ENCODE results near the gene MCAT. TPM values are rescaled to one million over a fixed set of nuclear protein-coding genes. Genes with fewer than 3 reads are reported as not detected.

MCAT gene
- total and polyA plus RNA-seq, 2 donors (not counting 1 experiment from before 2014, with no cell fraction given) = 8.4 to 10.1 TPM

DNA sequence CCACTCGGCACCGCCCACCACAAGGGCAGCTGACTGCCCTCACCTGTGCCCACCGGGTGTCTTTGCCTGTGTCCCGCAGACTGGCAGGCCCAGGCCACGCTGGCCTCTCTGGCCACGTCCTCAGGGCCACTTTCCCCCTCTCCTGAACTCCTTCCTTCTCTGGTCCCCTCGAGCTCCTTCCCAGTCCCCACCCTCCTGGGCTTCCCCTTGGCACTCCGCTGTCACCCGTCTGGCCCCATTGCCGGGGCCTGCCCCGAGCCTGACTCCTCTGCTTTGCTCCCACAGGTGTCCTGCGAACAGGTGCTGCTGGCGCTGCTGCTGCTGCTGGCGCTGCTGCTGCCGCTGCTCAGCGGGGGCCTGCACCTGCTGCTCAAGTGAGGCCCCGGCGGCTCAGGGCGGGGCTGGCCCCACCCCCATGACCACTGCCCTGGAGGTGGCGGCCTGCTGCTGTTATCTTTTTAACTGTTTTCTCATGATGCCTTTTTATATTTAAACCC, 14.2 kb downstream of the MCAT start:
- Mint-ChIP-seq H3K4me1 (peaks cover 10% of the 10 kb centered on the region), H3K9me3 (ENCODE audit: insufficient read depth) (no peaks in the 10 kb centered on the region), H3K4me3 (no peak overlapping the region), H3K27me3 (no peaks in the 10 kb centered on the region), H3K27ac (no peak overlapping the region)
- TF ChIP-seq EZH2 (IDR thresholded peaks at IDR 0.05; ENCODE audit: borderline replicate concordance, insufficient read depth, low read depth, low read length, poor library complexity, severe bottlenecking) = no peak
- TF ChIP-seq, protein P1, sequence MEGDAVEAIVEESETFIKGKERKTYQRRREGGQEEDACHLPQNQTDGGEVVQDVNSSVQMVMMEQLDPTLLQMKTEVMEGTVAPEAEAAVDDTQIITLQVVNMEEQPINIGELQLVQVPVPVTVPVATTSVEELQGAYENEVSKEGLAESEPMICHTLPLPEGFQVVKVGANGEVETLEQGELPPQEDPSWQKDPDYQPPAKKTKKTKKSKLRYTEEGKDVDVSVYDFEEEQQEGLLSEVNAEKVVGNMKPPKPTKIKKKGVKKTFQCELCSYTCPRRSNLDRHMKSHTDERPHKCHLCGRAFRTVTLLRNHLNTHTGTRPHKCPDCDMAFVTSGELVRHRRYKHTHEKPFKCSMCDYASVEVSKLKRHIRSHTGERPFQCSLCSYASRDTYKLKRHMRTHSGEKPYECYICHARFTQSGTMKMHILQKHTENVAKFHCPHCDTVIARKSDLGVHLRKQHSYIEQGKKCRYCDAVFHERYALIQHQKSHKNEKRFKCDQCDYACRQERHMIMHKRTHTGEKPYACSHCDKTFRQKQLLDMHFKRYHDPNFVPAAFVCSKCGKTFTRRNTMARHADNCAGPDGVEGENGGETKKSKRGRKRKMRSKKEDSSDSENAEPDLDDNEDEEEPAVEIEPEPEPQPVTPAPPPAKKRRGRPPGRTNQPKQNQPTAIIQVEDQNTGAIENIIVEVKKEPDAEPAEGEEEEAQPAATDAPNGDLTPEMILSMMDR (IDR thresholded peaks at IDR 0.05) = no peak
- Histone ChIP-seq H3K79me2 (ENCODE audit: control insufficient read depth, insufficient read depth, low read length) (no peaks in the 10 kb centered on the region), H4K20me1 (ENCODE audit: control insufficient read depth, insufficient read depth, low read length, poor library complexity, severe bottlenecking) (peaks cover 29% of the 10 kb centered on the region), H3K9me3 (ENCODE audit: control extremely low read depth in 1 of 3, control insufficient read depth in 2 of 3, insufficient read depth in 1 of 3, low read length in 2 of 3) (peaks cover 0 to 7% (median 0%) of the 10 kb centered on the region in 3 donors), H2AFZ (ENCODE audit: insufficient read depth, low read depth, low read length, poor library complexity, severe bottlenecking) (no peak overlapping the region), H3K36me3 (replicated peaks in 1 of 2; ENCODE audit: control extremely low read depth in 1 of 2, control insufficient read depth in 1 of 2, extremely low read depth in 1 of 2, insufficient read depth in 2 of 2, low read length in 1 of 2) (peaks cover 0 to 16% of the 10 kb centered on the region in 2 experiments), H3K27me3 (replicated peaks in 1 of 4; ENCODE audit: control extremely low read depth in 1 of 4, control insufficient read depth in 3 of 4, insufficient read depth in 4 of 4, low read length in 3 of 4) (peaks cover 0 to 32% (median 11%) of the 10 kb centered on the region in 4 experiments), H3K4me3 (ENCODE audit: control extremely low read depth in 1 of 5, extremely low read depth in 1 of 5, insufficient read depth in 1 of 5, low read depth in 2 of 5, low read length in 4 of 5) (no peak overlapping the region), H3K9ac (ENCODE audit: low read length) (no peak overlapping the region), H3K4me1 (ENCODE audit: control insufficient read depth in 2 of 2, insufficient read depth in 2 of 2, low read length in 2 of 2) (peaks cover 24 to 29% of the 10 kb centered on the region in 2 donors), H3K4me2 (replicated peaks; ENCODE audit: low read depth, low read length, poor library complexity, severe bottlenecking) (peak overlapping the region; percentile 14), H3K27ac (ENCODE audit: low read length in 2 of 2) (no peak overlapping the region)
- 36% methylated on average over 19 of the region's 20 CpGs for WGBS (ENCODE audit: insufficient coverage)
- ChIA-PET CTCF (interaction anchor here (0.7 to 1.1 kb wide), 2 partner anchors 12 to 18 kb away, joined by 3 to 5 read pairs; partner anchors contain the start of gene BIK), POLR2A (no interaction called here)
- intact Hi-C loops (cut with micrococcal nuclease) = no loop called here
- ATAC-seq (ENCODE audit: low read depth) (peak; percentile 47), DNase-seq (peak; percentile 46)

- H3K79me2 ChIP-seq (ENCODE audit: control insufficient read depth, insufficient read depth, low read length) = no peaks in the 10 kb centered on the region
- Mint-ChIP-seq H3K4me1 (peaks cover 10% of the 10 kb centered on the region), H3K9me3 (ENCODE audit: insufficient read depth) (no peaks in the 10 kb centered on the region), H3K4me3 (no peak overlapping the region), H3K27ac (no peak overlapping the region), H3K27me3 (no peaks in the 10 kb centered on the region)
- H4K20me1 ChIP-seq (ENCODE audit: control insufficient read depth, insufficient read depth, low read length, poor library complexity, severe bottlenecking) = peaks cover 28% of the 10 kb centered on the region
- peaks cover 0 to 7% (median 0%) of the 10 kb centered on the region in 3 donors for H3K9me3 ChIP-seq (ENCODE audit: control extremely low read depth in 1 of 3, control insufficient read depth in 2 of 3, insufficient read depth in 1 of 3, low read length in 2 of 3)
- ATAC-seq (ENCODE audit: low read depth) (no peak), DNase-seq (no peak)
- ChIA-PET POLR2A (no interaction called here), CTCF (interaction anchor here (0.6 to 3.8 kb wide), 3 partner anchors 8 to 43 kb away, joined by 3 to 14 read pairs (median 3); partner anchors contain the start of gene BIK)
- no peak for TF ChIP-seq EZH2 (IDR thresholded peaks at IDR 0.05; ENCODE audit: borderline replicate concordance, insufficient read depth, low read depth, low read length, poor library complexity, severe bottlenecking)
- TF ChIP-seq, protein P1 (IDR thresholded peaks at IDR 0.05) = no peak
- 19% methylated on average over 6 of the region's 13 CpGs for WGBS (ENCODE audit: insufficient coverage)
- peaks cover 0 to 32% (median 11%) of the 10 kb centered on the region in 4 experiments for H3K27me3 ChIP-seq (replicated peaks in 1 of 4; ENCODE audit: control extremely low read depth in 1 of 4, control insufficient read depth in 3 of 4, insufficient read depth in 4 of 4, low read length in 3 of 4)
- intact Hi-C loops (cut with micrococcal nuclease) = no loop called here
- H3K36me3 ChIP-seq (replicated peaks in 1 of 2; ENCODE audit: control extremely low read depth in 1 of 2, control insufficient read depth in 1 of 2, extremely low read depth in 1 of 2, insufficient read depth in 2 of 2, low read length in 1 of 2) = peaks cover 0 to 11% of the 10 kb centered on the region in 2 experiments
- H3K4me3 ChIP-seq (ENCODE audit: control extremely low read depth in 1 of 5, extremely low read depth in 1 of 5, insufficient read depth in 1 of 5, low read depth in 2 of 5, low read length in 4 of 5) = no peak overlapping the region
- H2AFZ ChIP-seq (ENCODE audit: insufficient read depth, low read depth, low read length, poor library complexity, severe bottlenecking) = no peak overlapping the region
- H3K4me1 ChIP-seq (ENCODE audit: control insufficient read depth in 2 of 2, insufficient read depth in 2 of 2, low read length in 2 of 2) = peaks cover 24 to 29% of the 10 kb centered on the region in 2 donors
- H3K27ac ChIP-seq (ENCODE audit: low read length in 2 of 2) = no peak overlapping the region
- H3K9ac ChIP-seq (ENCODE audit: low read length) = no peak overlapping the region
- H3K4me2 ChIP-seq (replicated peaks; ENCODE audit: low read depth, low read length, poor library complexity, severe bottlenecking) = peak overlapping the region; percentile 12
Observed at GRCh38 chr22:43128116-43128515, 15.1 kb downstream of the MCAT start.
